Upper lobe of left lung (tissue), 6 donors: ENCODE measurements around the gene TEDC1. TPM values are rescaled to one million over a fixed set of nuclear protein-coding genes. Genes with fewer than 3 reads are reported as not detected.

Source experiments
- ATAC-seq, 2 donors: fragments of 200-7000 bp; cut with Tn5 transposase; one replicate each; pipeline ENCODE4 v1.9.1; 2022; ENCODE audit warnings: mild to moderate bottlenecking in 2 of 2, moderate library complexity in 2 of 2; ENCODE audit not compliant: low FRiP score in 2 of 2
- DNase-seq, 2 donors: peaks; one replicate each; pipeline ENCODE4 v3.0.0-alpha.2; 2019 to 2020
- H3K27ac ChIP-seq, 4 donors: fragments of 200-600 bp; sonication (generic); one replicate each; pipeline ENCODE4 v1.5.1; 2016 to 2019
- H3K27me3 ChIP-seq, 4 donors: fragments of 200-600 bp; sonication (generic); one replicate each; pipeline ENCODE4 v1.5.1; 2017 to 2019
- H3K36me3 ChIP-seq, 4 donors: fragments of 200-600 bp; sonication (generic); one replicate each; pipeline ENCODE4 v1.5.1; 2016 to 2019
- H3K4me1 ChIP-seq, 4 donors: fragments of 200-600 bp; sonication (generic); one replicate each; pipeline ENCODE4 v1.5.1; 2018 to 2019
- H3K4me3 ChIP-seq, 4 donors: fragments of 200-600 bp; sonication (generic); one replicate each; pipeline ENCODE4 v1.5.1; 2017 to 2019; ENCODE audit warnings: mild to moderate bottlenecking in 2 of 4, moderate library complexity in 1 of 4
- H3K9me3 ChIP-seq, 4 donors: fragments of 200-600 bp; sonication (generic); one replicate each; pipeline ENCODE4 v1.5.1; 2018 to 2019
- CTCF ChIP-seq, 6 experiments: fragments of 450-650 bp in 4 of 6; fragments of 200-600 bp in 2 of 6; sonication (generic) in 2 of 6; IDR thresholded peaks; one replicate each; pipeline ENCODE4 v1.5.1; 2016 to 2019; ENCODE audit warnings: antibody characterized with exemption in 6 of 6
- EP300 ChIP-seq, 4 donors: sonication (generic); formaldehyde crosslinking; IDR thresholded peaks; one replicate each; pipeline ENCODE4 v1.5.1; 2017; ENCODE audit warnings: antibody characterized with exemption in 4 of 4, control low read depth in 2 of 4
- POLR2A ChIP-seq, 4 donors: fragments of 450-650 bp; IDR thresholded peaks; one replicate each; pipeline ENCODE4 v1.5.1; 2016 to 2017; ENCODE audit warnings: antibody characterized with exemption in 4 of 4, mild to moderate bottlenecking in 2 of 4
- POLR2AphosphoS5 ChIP-seq, 2 donors: sonication (generic); formaldehyde crosslinking; IDR thresholded peaks; one replicate each; pipeline ENCODE4 v1.5.1; 2017; ENCODE audit warnings: antibody characterized with exemption in 2 of 2
- WGBS, 2 donors: methylation state at CpG; one replicate each; pipeline ENCODE4 v1.1.5; 2017 to 2018; 5-methylcytosine and 5-hydroxymethylcytosine counted together
- total RNA-seq, 6 donors: library from RNA; depleted of rRNA in 4 of 6; stranded (reverse); fragments of >200 nt in 4 of 6; gene quantifications; one replicate each; pipeline versions ENCODE4 v1.1.0 to v1.2.1, GENCODE V29; 2016 to 2021
- donor health status: DM: no; HTN: no; CAD: no; lungs with moderate emphysema.
- donor health status: DM: no; HTN: yes; CAD: no; lungs with severe emphysema.

TEDC1 gene
- total RNA-seq, 6 donors from 2014 or later: 13.8 to 38.5 (median 17.4) TPM

DNA sequence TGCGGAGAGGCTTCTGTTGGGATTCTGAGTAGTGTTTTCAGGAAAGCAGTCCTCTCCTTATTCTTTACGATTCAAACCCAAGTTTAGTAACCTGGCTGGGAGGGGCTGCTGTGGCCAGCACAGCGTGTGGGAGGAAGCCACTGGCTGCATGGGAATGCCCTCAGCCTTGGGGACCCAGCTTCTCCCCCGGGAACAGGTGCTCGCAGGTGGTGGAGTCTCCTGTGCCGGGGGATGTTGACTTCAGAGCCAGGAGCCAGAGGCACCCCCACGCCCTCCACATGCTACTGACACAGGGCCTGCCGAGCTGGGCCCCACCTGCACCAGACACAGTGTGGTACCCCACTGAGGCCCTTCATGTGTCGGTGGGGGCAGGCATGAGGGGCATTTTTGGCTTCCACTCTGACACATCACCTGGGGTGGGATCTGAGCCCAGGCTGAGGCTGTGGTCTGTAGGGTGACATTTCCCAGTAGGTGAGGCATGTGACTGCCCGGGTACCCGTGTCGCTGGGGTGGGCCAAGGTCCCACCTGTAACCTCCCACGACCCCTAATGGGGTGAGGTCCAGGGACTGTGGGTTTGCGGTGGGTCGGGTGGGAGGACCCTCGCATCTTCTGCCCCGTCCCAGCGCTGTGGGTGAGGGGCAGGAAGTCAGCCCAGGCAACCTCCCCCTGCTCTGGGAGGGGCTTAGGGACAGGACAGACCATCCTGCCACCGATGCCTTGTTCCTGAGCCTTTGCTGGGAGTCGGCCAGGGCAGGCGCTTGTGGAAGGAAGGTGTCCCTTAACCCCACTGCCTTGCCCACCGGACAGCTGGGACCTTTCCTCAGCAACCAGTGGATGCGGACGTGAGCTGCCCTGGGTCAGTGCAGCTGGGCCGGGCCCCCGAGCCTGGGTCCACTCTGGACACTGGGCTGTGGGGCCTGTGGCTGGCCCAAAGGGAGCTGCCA lies 44.9 kb upstream of the TEDC1 start:
- Histone ChIP-seq H3K4me3 (no peak overlapping the region), H3K4me1 (peaks cover 7 to 9% (median 7%) of the 10 kb centered on the region in 4 donors), H3K9me3 (no peaks in the 10 kb centered on the region), H3K27me3 (no peaks in the 10 kb centered on the region), H3K36me3 (peaks cover 0 to 44% (median 23%) of the 10 kb centered on the region in 4 donors), H3K27ac (no peak overlapping the region)
- TF ChIP-seq CTCF (IDR thresholded peaks at IDR 0.05) (no peak), POLR2AphosphoS5 (IDR thresholded peaks at IDR 0.05) (no peak), EP300 (IDR thresholded peaks at IDR 0.05) (no peak), POLR2A (IDR thresholded peaks at IDR 0.05) (no peak)
- peak in 1 of 2 donors; percentile 62 for DNase-seq
- 93 to 96% methylated on average over 17 to 18 of the region's 26 CpGs for WGBS, 2 donors
- ATAC-seq: no peak

DNA sequence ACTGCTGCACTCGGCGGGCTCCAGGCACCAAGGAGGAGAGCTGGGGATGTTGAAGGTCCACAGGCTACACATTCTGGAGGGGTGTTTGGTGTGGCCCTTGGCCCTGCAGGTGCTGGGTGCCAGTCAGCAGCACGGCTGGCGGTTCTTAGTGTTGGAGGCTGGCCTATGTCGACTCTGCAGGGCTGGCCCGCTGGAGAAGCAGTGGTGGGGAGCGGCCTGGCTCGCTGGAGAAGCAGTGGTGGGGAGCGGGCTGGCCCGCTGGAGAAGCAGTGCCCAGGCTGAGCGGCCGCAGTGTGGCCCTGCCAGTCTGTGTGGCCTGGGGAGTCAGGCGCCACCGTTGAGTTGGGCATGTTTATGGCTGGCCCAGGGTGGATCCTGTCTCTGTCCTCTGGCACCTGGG lies 44.1 kb upstream of the TEDC1 start:
- peaks cover 0 to 47% (median 27%) of the 10 kb centered on the region in 4 donors for H3K36me3 ChIP-seq
- ATAC-seq (no peak), DNase-seq (peak in 1 of 2 donors; percentile 67)
- no peaks in the 10 kb centered on the region for H3K9me3 ChIP-seq
- H3K4me1 ChIP-seq: peaks cover 7 to 9% (median 7%) of the 10 kb centered on the region in 4 donors
- WGBS, 2 donors: 97 to 100% methylated on average over 2 to 7 of the region's 14 CpGs
- no peak for TF ChIP-seq EP300 (IDR thresholded peaks at IDR 0.05)
- no peak for TF ChIP-seq CTCF (IDR thresholded peaks at IDR 0.05)
- no peak for TF ChIP-seq POLR2AphosphoS5 (IDR thresholded peaks at IDR 0.05)
- no peak for TF ChIP-seq POLR2A (IDR thresholded peaks at IDR 0.05)
- no peak overlapping the region for H3K27ac ChIP-seq
- H3K27me3 ChIP-seq: no peaks in the 10 kb centered on the region
- no peak overlapping the region for H3K4me3 ChIP-seq

- H3K27ac ChIP-seq: peak overlapping the region in 2 of 4 donors; percentile 17 to 35
- H3K4me3 ChIP-seq: no peak overlapping the region
- H3K27me3 ChIP-seq: no peaks in the 10 kb centered on the region
- TF ChIP-seq CTCF (IDR thresholded peaks at IDR 0.05) (no peak), POLR2A (IDR thresholded peaks at IDR 0.05) (no peak), EP300 (IDR thresholded peaks at IDR 0.05) (no peak), POLR2AphosphoS5 (IDR thresholded peaks at IDR 0.05) (no peak)
- DNase-seq: peak in 1 of 2 donors; percentile 72
- WGBS, 2 donors: 87 to 89% methylated on average over 4 to 23 of the region's 31 CpGs
- peaks cover 0 to 46% (median 24%) of the 10 kb centered on the region in 4 donors for H3K36me3 ChIP-seq
- H3K9me3 ChIP-seq: no peaks in the 10 kb centered on the region
- peaks cover 7 to 9% (median 7%) of the 10 kb centered on the region in 4 donors for H3K4me1 ChIP-seq
- peak in 1 of 2 donors; percentile 2 for ATAC-seq
These were observed 43.1 kb upstream of the TEDC1 start for GRCh38 chr14:105447651-105448640.

DNA sequence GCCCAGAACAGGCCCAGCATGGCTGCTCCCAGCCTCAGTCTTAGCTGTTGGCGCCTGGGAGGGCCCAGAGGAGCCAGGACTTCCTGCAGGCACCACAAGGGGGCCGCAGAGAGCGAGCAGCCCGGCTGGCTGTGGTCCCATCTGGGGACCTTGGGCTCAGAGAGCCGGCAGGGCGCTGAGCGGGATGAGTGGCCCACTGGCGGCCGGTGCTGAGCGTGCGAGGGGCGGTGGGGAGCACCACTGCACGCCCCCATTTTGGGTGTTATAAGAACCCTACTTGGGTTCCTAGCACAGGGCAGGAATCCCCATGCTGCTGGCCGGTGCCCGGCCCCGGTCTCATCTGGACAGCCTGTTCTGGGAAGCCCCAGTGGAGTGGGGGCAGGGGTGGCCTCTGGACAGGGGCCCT lies 42.3 kb upstream of the TEDC1 start:
- Histone ChIP-seq H3K4me3 (no peak overlapping the region), H3K4me1 (peaks cover 7 to 9% (median 7%) of the 10 kb centered on the region in 4 donors), H3K36me3 (peaks cover 0 to 48% (median 25%) of the 10 kb centered on the region in 4 donors), H3K27me3 (no peaks in the 10 kb centered on the region), H3K9me3 (no peaks in the 10 kb centered on the region), H3K27ac (peak overlapping the region in 2 of 4 donors; percentile 17 to 35)
- DNase-seq (peak; percentile 65 to 93), ATAC-seq (peak; percentile 85 to 90)
- 13 to 31% methylated on average over 5 to 6 of the region's 16 CpGs for WGBS, 2 donors
- TF ChIP-seq EP300 (IDR thresholded peaks at IDR 0.05) (no peak), CTCF (IDR thresholded peaks at IDR 0.05) (peak; percentile 90 to 97 (median 92))
